ENCODE measurements around the gene PUS1.

Gene PUS1

DNA sequence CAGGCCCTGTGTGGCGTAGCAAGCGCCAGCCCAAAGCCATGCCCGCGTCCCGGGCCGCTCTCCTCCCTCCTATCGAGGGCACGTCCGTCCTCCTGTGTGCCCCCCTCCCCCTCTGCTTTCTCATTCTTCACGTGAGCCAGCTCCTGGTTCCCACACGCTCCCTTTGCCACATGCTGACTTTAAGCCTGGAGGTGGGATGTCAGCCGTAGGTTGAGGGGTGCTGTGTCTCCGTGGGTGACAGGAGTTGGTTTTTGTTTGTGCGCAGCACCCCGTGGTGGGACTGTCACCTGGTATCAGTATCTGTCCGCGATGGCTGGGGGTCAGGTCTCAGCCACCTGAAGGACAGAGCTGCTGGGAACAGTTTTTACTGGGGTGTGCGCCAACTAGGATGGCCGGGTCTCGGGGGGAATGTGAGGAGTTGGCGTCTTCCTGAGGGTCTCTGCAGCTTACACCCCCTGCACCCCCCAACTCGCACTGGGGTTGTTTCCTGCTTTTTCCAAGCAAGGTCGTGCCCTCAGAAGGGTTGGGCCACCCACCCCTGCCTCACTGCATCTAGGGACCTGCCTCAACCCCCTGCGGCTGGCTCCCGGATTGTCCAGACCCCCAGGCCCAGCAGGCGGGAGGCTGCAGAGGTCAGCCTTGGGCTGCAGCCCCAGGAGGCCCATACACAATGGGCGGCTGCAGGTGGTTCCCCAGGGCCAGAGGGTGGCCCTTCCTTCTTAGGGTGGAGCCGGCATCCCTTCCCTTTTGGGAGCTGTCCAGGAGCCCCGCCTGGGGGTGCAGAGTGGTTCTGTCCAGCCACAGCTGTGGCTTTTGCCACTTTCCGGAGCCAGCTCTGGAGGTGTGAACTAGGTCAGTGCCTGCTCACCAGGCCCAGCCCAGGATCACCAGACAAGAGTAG is 27.4 kb upstream of the PUS1 start:
- Histone ChIP-seq H3K4me3 (no peak overlapping the region), H3K27ac (peak overlapping the region in 6 of 21 experiments; percentile 6 to 50 (median 24))

- no peak overlapping the region for H3K4me3 ChIP-seq
These were observed 26.5 kb upstream of the PUS1 start for GRCh38 chr12:131902332-131903241.

GRCh38 chr12:131903270-131904255 is 25.5 kb upstream of the PUS1 start:
- peak overlapping the region in 3 of 21 experiments; percentile 3 to 45 (median 28) for H3K27ac ChIP-seq
- H3K4me3 ChIP-seq = no peak overlapping the region

More at GRCh38 chr12:131902332-131903241, 26.5 kb upstream of the PUS1 start:
- peak overlapping the region in 8 of 21 experiments; percentile 3 to 50 (median 28) for H3K27ac ChIP-seq

- H3K27ac ChIP-seq = no peak overlapping the region
- no peak overlapping the region for H3K4me3 ChIP-seq
These were observed 24.7 kb upstream of the PUS1 start for GRCh38 chr12:131904346-131904745.

DNA sequence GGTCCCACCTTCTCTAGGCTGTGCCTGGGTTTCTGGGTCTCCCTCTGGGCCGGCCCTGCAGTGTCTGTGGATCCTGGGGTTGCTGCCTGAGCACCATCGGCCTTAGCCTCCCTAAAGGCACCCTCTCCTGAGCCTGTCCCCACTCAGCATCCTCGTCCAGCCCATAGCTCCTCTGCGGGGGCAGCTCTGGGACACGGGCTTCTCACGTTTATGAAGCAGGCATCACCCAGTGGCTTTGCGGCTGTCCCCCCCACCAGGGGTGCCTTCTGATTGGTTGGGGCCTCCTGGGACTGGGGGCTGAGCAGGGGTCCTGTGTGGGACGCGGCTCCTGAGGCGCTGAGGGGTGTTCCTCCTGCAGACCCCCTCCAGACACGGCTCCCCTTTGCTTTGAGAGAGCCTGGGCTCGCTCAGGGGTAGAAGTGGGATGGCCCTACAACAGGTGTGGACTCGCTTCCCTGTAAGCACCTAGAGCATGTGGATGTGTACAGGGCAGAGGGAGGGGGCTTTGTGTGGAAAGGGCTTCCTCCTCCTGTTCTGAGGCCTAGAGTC is 23.9 kb upstream of the PUS1 start:
- Histone ChIP-seq H3K27ac (no peak overlapping the region), H3K4me3 (no peak overlapping the region)

DNA sequence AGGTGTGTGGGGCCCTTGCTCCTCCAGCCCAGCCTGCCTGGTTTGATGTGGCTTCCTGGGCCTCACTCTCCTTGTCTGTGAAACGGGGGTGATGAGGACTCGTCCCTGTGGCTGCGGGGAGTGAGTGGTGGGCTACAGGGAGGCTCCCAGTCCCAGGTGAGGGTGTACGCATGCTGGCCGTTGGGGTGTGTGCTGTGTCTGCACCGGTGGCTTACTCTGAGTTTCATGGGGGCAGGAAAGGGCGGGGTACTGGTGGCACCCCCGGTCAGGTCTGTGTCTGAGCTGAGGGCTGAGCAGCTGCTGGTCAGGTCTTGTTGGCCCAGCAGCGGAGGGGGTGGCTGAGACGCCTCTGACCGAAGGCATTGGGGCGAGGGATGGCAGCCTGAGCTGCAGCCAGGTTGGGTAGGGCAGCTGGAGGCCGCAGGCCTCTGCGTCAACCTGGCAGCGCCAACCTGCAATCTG is 23.4 kb upstream of the PUS1 start:
- H3K27ac ChIP-seq = no peak overlapping the region
- no peak overlapping the region for H3K4me3 ChIP-seq

- Histone ChIP-seq H3K4me3 (no peak overlapping the region), H3K27ac (no peak overlapping the region)
These were observed 21.5 kb upstream of the PUS1 start for GRCh38 chr12:131907379-131908091.

GRCh38 chr12:131908092-131909080 is 20.7 kb upstream of the PUS1 start:
- Histone ChIP-seq H3K4me3 (no peak overlapping the region), H3K27ac (no peak overlapping the region)

DNA sequence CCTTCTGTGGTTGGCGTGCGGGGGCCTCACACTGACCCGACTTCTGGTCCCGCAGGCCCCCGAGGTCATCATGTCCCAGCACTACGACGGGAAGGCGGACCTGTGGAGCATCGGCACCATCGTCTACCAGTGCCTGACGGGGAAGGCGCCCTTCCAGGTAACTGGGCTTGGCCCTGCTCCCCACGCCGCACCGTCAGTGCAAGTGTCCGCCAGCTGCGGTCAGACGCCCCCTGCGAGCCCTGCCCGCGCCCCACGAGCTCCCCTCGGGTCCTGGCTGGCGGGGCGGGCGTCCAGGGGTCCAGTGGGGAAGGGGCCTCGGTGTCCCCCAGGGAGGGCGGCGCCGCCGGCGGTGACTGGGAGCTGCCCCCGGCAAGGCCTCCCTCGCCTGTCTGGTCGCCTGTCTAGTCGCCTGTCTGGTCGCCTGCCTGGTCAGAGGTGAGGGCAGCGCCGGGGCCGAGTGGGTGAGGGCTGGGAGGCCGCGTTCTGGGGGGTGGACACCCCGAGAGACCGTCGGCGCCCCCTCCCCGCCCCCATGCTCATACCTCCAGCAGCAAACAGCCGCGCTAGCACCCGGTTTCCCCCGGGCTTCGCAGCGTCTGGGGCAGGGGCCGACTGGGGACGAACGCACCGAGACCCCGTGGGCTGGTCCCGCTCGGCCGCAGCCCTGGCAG is 19.9 kb upstream of the PUS1 start:
- Histone ChIP-seq H3K4me3 (no peak overlapping the region), H3K27ac (no peak overlapping the region)

GRCh38 chr12:131909752-131910219 is 19.3 kb upstream of the PUS1 start:
- H3K27ac ChIP-seq = no peak overlapping the region
- H3K4me3 ChIP-seq = no peak overlapping the region

DNA sequence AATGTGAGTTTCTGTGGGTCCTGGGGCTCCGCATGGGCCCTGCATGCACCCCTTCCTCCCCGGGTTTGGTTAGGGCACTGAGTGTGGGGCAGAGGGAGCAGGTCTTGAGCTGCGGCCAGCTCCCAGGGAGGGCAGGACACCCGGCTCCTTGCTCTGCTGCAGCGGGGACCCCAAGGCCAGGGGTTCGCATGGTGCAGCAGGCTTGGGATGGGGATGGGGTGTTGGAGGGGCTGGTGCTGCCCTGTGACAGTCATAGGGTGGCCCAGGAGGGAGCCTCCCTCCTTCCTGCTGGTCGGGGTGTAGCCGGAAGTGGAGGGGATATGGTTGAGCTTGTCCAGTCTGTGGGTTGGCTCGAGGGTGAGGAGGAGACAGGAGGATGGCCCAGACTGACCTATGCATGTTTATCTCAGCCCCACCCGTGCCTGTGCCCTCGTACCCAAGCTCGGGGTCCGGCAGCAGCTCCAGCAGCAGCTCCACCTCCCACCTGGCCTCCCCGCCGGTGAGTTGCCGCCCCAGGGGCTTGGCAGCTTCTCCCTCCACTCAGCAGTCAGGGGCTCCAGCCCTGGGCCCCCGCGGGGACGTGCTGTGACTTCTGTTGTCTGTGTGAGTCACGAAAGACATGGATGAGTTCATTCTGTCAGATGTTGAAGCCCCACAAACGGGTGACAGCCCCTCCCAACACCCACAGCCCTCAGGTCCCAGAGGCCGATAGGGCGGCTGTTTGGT is 18.6 kb upstream of the PUS1 start:
- H3K27ac ChIP-seq = no peak overlapping the region

DNA sequence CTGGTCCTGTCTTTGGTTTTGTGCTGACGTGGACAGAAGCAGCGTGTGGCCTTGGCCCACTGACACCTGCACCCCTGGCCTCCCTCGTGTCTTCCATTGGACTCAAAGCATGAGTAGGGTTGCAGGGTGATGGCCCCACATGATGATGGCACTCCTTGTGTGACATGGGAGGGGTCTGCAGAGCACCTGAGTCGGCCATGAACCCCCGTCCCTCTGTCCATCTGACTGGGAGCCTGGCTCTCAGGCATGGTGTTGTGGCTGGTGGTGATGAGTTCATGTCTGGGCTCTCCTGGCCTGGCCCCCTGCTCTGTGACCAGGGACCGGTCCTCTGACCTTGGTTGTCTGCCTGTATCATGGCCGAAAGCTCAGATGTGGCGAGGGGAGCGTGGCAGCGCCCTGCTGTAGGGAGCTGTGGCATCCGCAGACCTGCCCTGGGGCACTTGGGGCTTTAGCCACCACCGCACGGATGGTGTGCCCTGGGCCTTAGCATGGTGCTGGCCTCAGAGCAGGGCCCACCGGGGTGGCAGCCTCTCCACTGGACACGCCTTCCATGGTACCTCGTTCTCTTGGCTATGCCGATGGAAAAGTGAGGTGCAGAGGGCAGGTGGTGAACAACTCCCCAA is 17.9 kb upstream of the PUS1 start:
- H3K4me3 ChIP-seq = no peak overlapping the region
- H3K27ac ChIP-seq = no peak overlapping the region

More for the DNA sequence above, 18.6 kb upstream of the PUS1 start:
- H3K4me3 ChIP-seq = no peak overlapping the region

DNA sequence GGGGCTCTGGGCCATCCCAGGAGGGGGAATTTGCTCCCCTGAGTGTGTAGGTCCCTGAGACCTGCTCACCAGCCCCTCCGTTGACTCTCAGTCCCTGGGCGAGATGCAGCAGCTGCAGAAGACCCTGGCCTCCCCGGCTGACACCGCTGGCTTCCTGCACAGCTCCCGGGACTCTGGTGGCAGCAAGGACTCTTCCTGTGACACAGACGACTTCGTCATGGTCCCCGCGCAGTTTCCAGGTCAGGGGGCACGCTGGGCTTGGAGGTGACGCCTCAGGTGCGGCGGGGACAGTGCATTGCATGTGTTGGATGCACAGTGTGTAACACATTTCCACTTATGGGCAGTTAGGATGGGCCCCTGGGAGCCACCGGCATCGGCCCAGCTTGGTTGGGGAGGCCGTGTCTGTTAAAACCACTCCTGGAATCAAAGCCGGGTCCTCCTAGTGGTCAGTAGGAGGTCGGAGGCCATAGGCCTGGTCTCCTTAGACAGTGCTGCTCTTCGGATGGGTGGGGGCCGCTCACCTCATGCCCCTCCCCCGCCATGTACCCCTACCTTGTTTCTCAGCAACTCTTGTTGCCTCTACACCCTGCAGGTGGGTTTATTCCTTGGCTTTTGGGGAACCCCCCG is 17.1 kb upstream of the PUS1 start:
- no peak overlapping the region for H3K4me3 ChIP-seq
- peak overlapping the region in 4 of 21 experiments; percentile 2 to 38 (median 22) for H3K27ac ChIP-seq

- Histone ChIP-seq H3K27ac (peak overlapping the region in 5 of 21 experiments; percentile 2 to 43 (median 30)), H3K4me3 (no peak overlapping the region)
These were observed 16.4 kb upstream of the PUS1 start for GRCh38 chr12:131912518-131913274.
